Loucy (cell line): ENCODE results near the gene FMN1.

Experiments used
- CTCF ChIP-seq: fragments of 200-600 bp; sonication (generic); conservative IDR thresholded peaks from 2 replicates; pipeline ENCODE4 v1.5.1; 2014; ENCODE audit warnings: mild to moderate bottlenecking, antibody characterized with exemption, low read length
- EZH2phosphoT487 ChIP-seq: fragments of 200-600 bp; IDR thresholded peaks from 2 replicates; pipeline ENCODE4 v1.6.1; 2018; ENCODE audit warnings: antibody characterized with exemption, mild to moderate bottlenecking, moderate library complexity, borderline replicate concordance

- TF ChIP-seq CTCF (no peak), EZH2phosphoT487 (no peak)
Measured at GRCh38 chr15:33013827-33014445, 180.6 kb downstream of the FMN1 start.
